Activated CD8-positive, alpha-beta T cell treated with anti-CD3 and anti-CD28 coated beads for 36 hours (primary cell): Measurements from ENCODE around the gene HAPLN3. TPM values are rescaled to one million over a fixed set of nuclear protein-coding genes. Genes with fewer than 3 reads are reported as not detected.

Experiments
- ATAC-seq: fragments of 200-7000 bp; cut with Tn5 transposase; one replicate; pipeline ENCODE4 v1.10.0; 2021; ENCODE audit warnings: mild to moderate bottlenecking, moderate library complexity
- CTCF ChIA-PET: fragments of 350-600 bp; sonication (Branson Sonifier 250); formaldehyde crosslinking; loops from one replicate; lab custom pipeline; 2021; ENCODE audit warnings: antibody characterized with exemption; lab: Charles Lee
- POLR2A ChIA-PET: fragments of 350-600 bp; sonication (Branson Sonifier 250); formaldehyde crosslinking; loops from one replicate; lab custom pipeline; 2021; ENCODE audit warnings: antibody characterized with exemption; lab: Charles Lee
- DNase-seq: peaks from one replicate; pipeline ENCODE4 v3.0.0-alpha.2; 2020
- H3K27ac Mint-ChIP-seq: one replicate; pipeline ENCODE4 v1.8.0; 2021; ENCODE audit warnings: mild to moderate bottlenecking, mixed read lengths
- H3K27me3 Mint-ChIP-seq: one replicate; pipeline ENCODE4 v1.8.0; 2021; ENCODE audit warnings: mixed read lengths
- H3K36me3 Mint-ChIP-seq: one replicate; pipeline ENCODE4 v1.8.0; 2021; ENCODE audit warnings: low read depth, mixed read lengths
- H3K4me1 Mint-ChIP-seq: one replicate; pipeline ENCODE4 v1.8.0; 2021; ENCODE audit warnings: low read depth, mixed read lengths
- H3K4me3 Mint-ChIP-seq: one replicate; pipeline ENCODE4 v1.8.0; 2021; ENCODE audit warnings: mild to moderate bottlenecking, moderate library complexity, mixed read lengths
- H3K9me3 Mint-ChIP-seq: one replicate; pipeline ENCODE4 v1.8.0; 2021; ENCODE audit warnings: mixed read lengths
- intact Hi-C: fragments of 100-400 bp; cut with micrococcal nuclease; formaldehyde crosslinking; loops from one replicate; pipeline ENCODE4 v1.10.0; 2022
- total RNA-seq, 2 experiments: library from RNA; stranded (reverse); gene quantifications; one replicate each; pipeline ENCODE4 v1.2.3, GENCODE V29; 2021
- TF ChIP-seq, protein P1 (sequence below): fragments of 200-600 bp; IDR thresholded peaks from one replicate; pipeline ENCODE4 v1.8.0; 2022; ENCODE audit warnings: antibody characterized with exemption, mild to moderate bottlenecking

HAPLN3 gene
- total RNA-seq, 2 experiments from 2014 or later: 63.2 to 69.5 TPM

DNA sequence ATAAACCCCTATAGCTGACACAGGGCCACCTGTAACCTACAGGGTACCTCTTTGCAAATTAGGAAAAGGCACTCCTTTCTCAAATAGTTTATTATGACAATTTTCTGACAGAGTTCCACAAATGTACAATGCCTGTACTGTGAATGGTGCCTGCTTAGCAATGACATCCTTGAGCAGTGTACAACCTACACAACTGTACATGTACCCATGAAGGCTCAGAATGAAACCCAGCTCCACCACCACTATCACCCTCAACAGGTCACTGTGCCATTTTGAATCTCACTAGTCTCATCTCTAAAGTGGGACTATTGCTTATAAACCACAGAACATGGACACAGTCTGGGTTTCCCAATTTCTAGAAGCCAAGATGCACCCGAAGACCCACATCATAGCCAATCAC is 10.8 kb upstream of the HAPLN3 start:
- intact Hi-C loops: loop anchor here (10.0 kb wide), 1 partner anchor 269 kb away; no protein-coding TSS in a partner anchor
- POLR2A ChIA-PET: interaction anchor here (2.1 kb wide), 1 partner anchor 13 kb away, joined by 4 read pairs; no protein-coding TSS in a partner anchor
- TF ChIP-seq, protein P1, sequence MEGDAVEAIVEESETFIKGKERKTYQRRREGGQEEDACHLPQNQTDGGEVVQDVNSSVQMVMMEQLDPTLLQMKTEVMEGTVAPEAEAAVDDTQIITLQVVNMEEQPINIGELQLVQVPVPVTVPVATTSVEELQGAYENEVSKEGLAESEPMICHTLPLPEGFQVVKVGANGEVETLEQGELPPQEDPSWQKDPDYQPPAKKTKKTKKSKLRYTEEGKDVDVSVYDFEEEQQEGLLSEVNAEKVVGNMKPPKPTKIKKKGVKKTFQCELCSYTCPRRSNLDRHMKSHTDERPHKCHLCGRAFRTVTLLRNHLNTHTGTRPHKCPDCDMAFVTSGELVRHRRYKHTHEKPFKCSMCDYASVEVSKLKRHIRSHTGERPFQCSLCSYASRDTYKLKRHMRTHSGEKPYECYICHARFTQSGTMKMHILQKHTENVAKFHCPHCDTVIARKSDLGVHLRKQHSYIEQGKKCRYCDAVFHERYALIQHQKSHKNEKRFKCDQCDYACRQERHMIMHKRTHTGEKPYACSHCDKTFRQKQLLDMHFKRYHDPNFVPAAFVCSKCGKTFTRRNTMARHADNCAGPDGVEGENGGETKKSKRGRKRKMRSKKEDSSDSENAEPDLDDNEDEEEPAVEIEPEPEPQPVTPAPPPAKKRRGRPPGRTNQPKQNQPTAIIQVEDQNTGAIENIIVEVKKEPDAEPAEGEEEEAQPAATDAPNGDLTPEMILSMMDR: no peak
- no peak for DNase-seq
- no peak for ATAC-seq
- peaks cover 2% of the 10 kb centered on the region for H3K36me3 Mint-ChIP-seq
- no peak overlapping the region for H3K4me3 Mint-ChIP-seq
- no peak overlapping the region for H3K27ac Mint-ChIP-seq
- no peaks in the 10 kb centered on the region for H3K9me3 Mint-ChIP-seq
- no peaks in the 10 kb centered on the region for H3K27me3 Mint-ChIP-seq
- H3K4me1 Mint-ChIP-seq: peaks cover 22% of the 10 kb centered on the region
- CTCF ChIA-PET: interaction anchor here (0.8 to 4.8 kb wide), 10 partner anchors 8 to 224 kb away, joined by 3 to 50 read pairs (median 13); partner anchors contain the start of genes HAPLN3 and MFGE8

DNA sequence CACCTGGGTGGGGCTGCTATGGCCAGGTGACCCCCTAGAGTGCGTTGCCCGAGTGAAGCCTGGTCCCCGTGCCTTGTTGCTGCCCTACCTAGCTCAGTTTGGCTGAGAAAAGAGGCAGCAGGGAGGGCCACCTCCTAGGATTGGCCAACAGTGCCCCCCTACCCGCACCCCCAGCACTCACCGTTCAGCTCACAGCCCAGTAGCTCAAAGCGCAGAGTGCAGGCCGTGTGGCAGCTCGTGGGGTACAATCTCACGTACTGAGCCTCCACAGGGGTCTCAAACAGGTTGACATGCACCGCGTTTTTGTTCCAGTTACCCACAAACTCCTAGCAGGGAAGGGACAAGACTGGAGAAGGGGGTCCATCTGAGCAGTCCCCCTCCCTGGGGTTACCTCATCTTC is 10.2 kb upstream of the HAPLN3 start:
- intact Hi-C loops: loop anchor here (10.0 kb wide), 1 partner anchor 269 kb away; no protein-coding TSS in a partner anchor
- Mint-ChIP-seq H3K9me3 (no peaks in the 10 kb centered on the region), H3K27me3 (no peaks in the 10 kb centered on the region), H3K27ac (no peak overlapping the region), H3K4me3 (no peak overlapping the region), H3K4me1 (peaks cover 22% of the 10 kb centered on the region), H3K36me3 (peaks cover 2% of the 10 kb centered on the region)
- TF ChIP-seq, protein P1: no peak
- DNase-seq (no peak), ATAC-seq (no peak)
- ChIA-PET CTCF (interaction anchor here (0.8 to 4.8 kb wide), 28 partner anchors 9 to 266 kb away, joined by 3 to 50 read pairs (median 8); partner anchors contain the start of genes HAPLN3 and MFGE8), POLR2A (interaction anchor here (0.8 to 2.1 kb wide), 2 partner anchors 10 to 12 kb away, joined by 3 to 4 read pairs; no protein-coding TSS in a partner anchor)

DNA sequence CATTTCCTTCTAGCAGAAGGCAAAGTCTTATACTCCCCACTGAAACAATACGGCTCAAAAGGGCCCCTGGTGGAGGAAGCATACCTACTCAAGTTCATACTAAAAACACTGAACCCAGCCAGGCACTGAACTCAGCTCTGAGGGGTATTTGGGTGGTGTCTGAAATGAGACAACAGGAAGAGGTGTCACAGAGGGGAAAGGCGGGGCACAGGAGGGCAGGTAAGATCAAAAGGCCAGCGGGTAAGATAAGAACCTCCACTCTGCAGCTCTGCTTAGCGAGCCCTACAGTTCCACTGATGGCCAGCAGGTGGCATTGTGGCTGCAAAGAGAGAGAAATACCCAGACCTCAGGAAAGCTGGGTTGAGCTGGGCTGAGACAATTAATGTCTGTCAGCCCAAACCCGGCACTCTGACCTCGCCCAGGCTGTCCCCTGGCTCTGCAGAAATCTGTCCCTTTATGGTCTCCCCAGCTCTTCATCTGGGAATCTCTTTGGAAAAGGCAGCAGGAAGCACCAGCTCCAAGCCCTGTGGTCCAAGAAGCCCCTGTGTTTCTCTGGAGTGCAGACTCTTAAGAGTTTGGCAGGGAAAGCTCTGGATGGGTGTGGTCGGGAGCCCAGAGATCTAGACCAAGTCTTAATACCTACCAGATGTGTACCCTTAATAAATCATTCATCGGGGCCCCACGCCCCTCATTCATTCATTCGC is 9.4 kb upstream of the HAPLN3 start:
- peak; percentile 98 for ATAC-seq
- ChIA-PET CTCF (interaction anchor here (0.6 to 4.8 kb wide), 65 partner anchors 10 to 439 kb away, joined by 3 to 50 read pairs (median 4); partner anchors contain the start of genes HAPLN3, ISG20, MFGE8 and MRPL46), POLR2A (interaction anchor here (0.8 to 2.1 kb wide), 4 partner anchors 9 to 209 kb away, joined by 3 to 4 read pairs (median 4); no protein-coding TSS in a partner anchor)
- TF ChIP-seq, protein P1: peak; percentile 84
- Mint-ChIP-seq H3K4me3 (no peak overlapping the region), H3K9me3 (no peaks in the 10 kb centered on the region), H3K27ac (peak overlapping the region; percentile 69), H3K4me1 (peaks cover 22% of the 10 kb centered on the region), H3K36me3 (peaks cover 2% of the 10 kb centered on the region), H3K27me3 (no peaks in the 10 kb centered on the region)
- intact Hi-C loops: loop anchor here (5.0 to 10.0 kb wide), 2 partner anchors 113 to 270 kb away; no protein-coding TSS in a partner anchor
- DNase-seq: peak; percentile 96

DNA sequence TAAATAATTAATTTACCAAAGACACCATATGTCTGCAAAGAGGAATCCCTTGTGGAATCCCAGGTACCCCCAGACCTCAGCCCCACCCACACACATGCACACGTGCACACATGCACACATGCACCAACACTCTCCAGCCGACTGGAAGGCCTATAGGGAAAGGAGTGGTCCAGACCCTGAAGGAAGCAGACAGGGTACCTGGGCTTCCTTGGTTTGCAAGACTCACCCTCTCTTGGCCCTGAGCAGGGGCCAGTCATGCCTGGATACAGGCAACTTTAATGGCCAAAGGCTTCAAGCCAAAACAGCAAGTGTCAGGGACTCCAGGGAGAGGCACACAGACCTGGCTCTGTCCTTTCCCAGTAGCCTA is 8.9 kb upstream of the HAPLN3 start:
- no peaks in the 10 kb centered on the region for H3K9me3 Mint-ChIP-seq
- ChIA-PET CTCF (interaction anchor here (0.6 to 4.8 kb wide), 60 partner anchors 9 to 439 kb away, joined by 3 to 50 read pairs (median 4); partner anchors contain the start of genes HAPLN3, ISG20, MFGE8 and MRPL46), POLR2A (interaction anchor here (1.3 to 1.4 kb wide), 2 partner anchors 10 to 210 kb away, joined by 3 to 4 read pairs; no protein-coding TSS in a partner anchor)
- no peak overlapping the region for H3K4me3 Mint-ChIP-seq
- ATAC-seq: peak; percentile 5
- TF ChIP-seq, protein P1: no peak
- peaks cover 2% of the 10 kb centered on the region for H3K36me3 Mint-ChIP-seq
- DNase-seq: no peak
- H3K4me1 Mint-ChIP-seq: peaks cover 22% of the 10 kb centered on the region
- intact Hi-C loops: loop anchor here (5.0 to 10.0 kb wide), 2 partner anchors 113 to 271 kb away; no protein-coding TSS in a partner anchor
- peak overlapping the region; percentile 69 for H3K27ac Mint-ChIP-seq
- no peaks in the 10 kb centered on the region for H3K27me3 Mint-ChIP-seq
